Vagina (tissue), 2 donors: ENCODE measurements around the gene CCM2. TPM values are rescaled to one million over a fixed set of nuclear protein-coding genes. Genes with fewer than 3 reads are reported as not detected.

ENCODE experiments used
- DNase-seq, 2 donors: peaks; one replicate each; pipeline ENCODE4 v3.0.0-alpha.2; 2017; ENCODE audit errors: extremely low spot score in 2 of 2
- H3K27ac ChIP-seq: fragments of 200-600 bp; sonication (generic); one replicate; pipeline ENCODE4 v1.5.1; 2019
- H3K27me3 ChIP-seq: fragments of 200-600 bp; sonication (generic); one replicate; pipeline ENCODE4 v1.5.1; 2019
- H3K36me3 ChIP-seq, 2 donors: fragments of 200-600 bp; sonication (generic); one replicate each; pipeline ENCODE4 v1.5.1; 2017 to 2019
- H3K4me1 ChIP-seq: fragments of 200-600 bp; sonication (generic); one replicate; pipeline ENCODE4 v1.5.1; 2019
- H3K4me3 ChIP-seq, 2 donors: fragments of 200-600 bp; sonication (generic); 1 replicate in 1 of 2; 2 replicates in 1 of 2; pipeline ENCODE4 v1.5.1; 2016 to 2019
- H3K9me3 ChIP-seq: fragments of 200-600 bp; sonication (generic); one replicate; pipeline ENCODE4 v1.5.1; 2019
- CTCF ChIP-seq, 3 experiments: fragments of 450-650 bp in 2 of 3; fragments of 200-600 bp in 1 of 3; sonication (generic) in 1 of 3; IDR thresholded peaks; one replicate each; pipeline ENCODE4 v1.5.1; 2017 to 2019; ENCODE audit warnings: antibody characterized with exemption in 3 of 3, mild to moderate bottlenecking in 2 of 3, moderate library complexity in 2 of 3
- POLR2A ChIP-seq, 2 donors: fragments of 450-650 bp; IDR thresholded peaks; one replicate each; pipeline ENCODE4 v1.6.1; 2017; ENCODE audit warnings: antibody characterized with exemption in 2 of 2, mild to moderate bottlenecking in 2 of 2, moderate library complexity in 2 of 2
- POLR2AphosphoS5 ChIP-seq, 2 donors: sonication (generic); formaldehyde crosslinking; IDR thresholded peaks; one replicate each; pipeline ENCODE4 v1.9.0; 2017; ENCODE audit warnings: antibody characterized with exemption in 2 of 2, mild to moderate bottlenecking in 2 of 2, low read depth in 1 of 2; ENCODE audit not compliant: insufficient read depth in 1 of 2
- intact Hi-C: fragments of 100-400 bp; cut with DNase I; formaldehyde crosslinking; loops from one replicate; pipeline ENCODE4 v1.15.1; 2023
- total RNA-seq: library from RNA; depleted of rRNA; stranded (reverse); fragments of >200 nt; gene quantifications from one replicate; pipeline ENCODE4 v1.2.3, GENCODE V29; 2016

Gene CCM2
- total RNA-seq, 1 donor from 2014 or later, result 44.2 TPM

- peaks cover 0 to 54% of the 10 kb centered on the region in 2 donors for H3K36me3 ChIP-seq
- no peaks in the 10 kb centered on the region for H3K9me3 ChIP-seq
- intact Hi-C loops, result no loop called here
- no peak overlapping the region for H3K4me3 ChIP-seq
- no peak for TF ChIP-seq CTCF (IDR thresholded peaks at IDR 0.05)
- no peak for TF ChIP-seq POLR2AphosphoS5 (IDR thresholded peaks at IDR 0.05; ENCODE audit: insufficient read depth in 1 of 2, low read depth in 1 of 2)
- TF ChIP-seq POLR2A (IDR thresholded peaks at IDR 0.05), result no peak
- DNase-seq, result no peak
- H3K27ac ChIP-seq, result no peak overlapping the region
- H3K27me3 ChIP-seq, result no peaks in the 10 kb centered on the region
- H3K4me1 ChIP-seq, result no peaks in the 10 kb centered on the region
Measured at GRCh38 chr7:45098983-45099839, 99.2 kb downstream of the CCM2 start.

- TF ChIP-seq POLR2A (IDR thresholded peaks at IDR 0.05) (no peak), POLR2AphosphoS5 (IDR thresholded peaks at IDR 0.05; ENCODE audit: insufficient read depth in 1 of 2, low read depth in 1 of 2) (no peak), CTCF (IDR thresholded peaks at IDR 0.05) (no peak)
- no peaks in the 10 kb centered on the region for H3K4me1 ChIP-seq
- peaks cover 0 to 63% of the 10 kb centered on the region in 2 donors for H3K36me3 ChIP-seq
- intact Hi-C loops, result loop anchor here (5.0 kb wide), 1 partner anchor 98 kb away; the partner anchor contains the start of gene CCM2
- H3K27ac ChIP-seq, result no peak overlapping the region
- no peak overlapping the region for H3K4me3 ChIP-seq
- no peaks in the 10 kb centered on the region for H3K27me3 ChIP-seq
- no peak for DNase-seq
- H3K9me3 ChIP-seq, result no peaks in the 10 kb centered on the region
Measured at GRCh38 chr7:45099891-45100760, 100.1 kb downstream of the CCM2 start.

GRCh38 chr7:45100761-45101480, 100.9 kb downstream of the CCM2 start:
- Histone ChIP-seq H3K9me3 (no peaks in the 10 kb centered on the region), H3K4me3 (no peak overlapping the region), H3K4me1 (peaks cover 2% of the 10 kb centered on the region), H3K27me3 (no peaks in the 10 kb centered on the region), H3K36me3 (peaks cover 0 to 71% of the 10 kb centered on the region in 2 donors), H3K27ac (no peak overlapping the region)
- intact Hi-C loops, result loop anchor here (5.0 kb wide), 1 partner anchor 99 kb away; the partner anchor contains the start of gene CCM2
- no peak for DNase-seq
- TF ChIP-seq POLR2AphosphoS5 (IDR thresholded peaks at IDR 0.05; ENCODE audit: insufficient read depth in 1 of 2, low read depth in 1 of 2), result no peak
- TF ChIP-seq CTCF (IDR thresholded peaks at IDR 0.05), result no peak
- no peak for TF ChIP-seq POLR2A (IDR thresholded peaks at IDR 0.05)

GRCh38 chr7:45101748-45102147, 101.7 kb downstream of the CCM2 start:
- peaks cover 0 to 79% of the 10 kb centered on the region in 2 donors for H3K36me3 ChIP-seq
- peaks cover 10% of the 10 kb centered on the region for H3K4me1 ChIP-seq
- H3K4me3 ChIP-seq, result no peak overlapping the region
- intact Hi-C loops, result loop anchor here (5.0 kb wide), 1 partner anchor 99 kb away; the partner anchor contains the start of gene CCM2
- H3K27ac ChIP-seq, result no peak overlapping the region
- TF ChIP-seq CTCF (IDR thresholded peaks at IDR 0.05) (no peak), POLR2AphosphoS5 (IDR thresholded peaks at IDR 0.05; ENCODE audit: insufficient read depth in 1 of 2, low read depth in 1 of 2) (no peak), POLR2A (IDR thresholded peaks at IDR 0.05) (no peak)
- no peaks in the 10 kb centered on the region for H3K9me3 ChIP-seq
- DNase-seq, result no peak
- no peaks in the 10 kb centered on the region for H3K27me3 ChIP-seq
